Subcutaneous adipose tissue (tissue), 4 donors: ENCODE results near the gene LRRC7. TPM values are rescaled to one million over a fixed set of nuclear protein-coding genes. Genes with fewer than 3 reads are reported as not detected.

Source experiments
- total RNA-seq, 4 donors: library from RNA; depleted of rRNA; stranded (reverse); fragments of >200 nt; gene quantifications; one replicate each; pipeline ENCODE4 v1.1.0, GENCODE V29; 2016
- TF ChIP-seq, protein P1 (sequence below): fragments of 450-650 bp; IDR thresholded peaks from one replicate; pipeline ENCODE4 v1.5.1; 2016; ENCODE audit warnings: low read depth, mild to moderate bottlenecking, control low read depth, antibody characterized with exemption, moderate library complexity

Gene LRRC7
- total RNA-seq, 4 donors from 2014 or later = not detected

GRCh38 chr1:69691179-69691578 lies 123.5 kb downstream of the LRRC7 start:
- TF ChIP-seq, protein P1, sequence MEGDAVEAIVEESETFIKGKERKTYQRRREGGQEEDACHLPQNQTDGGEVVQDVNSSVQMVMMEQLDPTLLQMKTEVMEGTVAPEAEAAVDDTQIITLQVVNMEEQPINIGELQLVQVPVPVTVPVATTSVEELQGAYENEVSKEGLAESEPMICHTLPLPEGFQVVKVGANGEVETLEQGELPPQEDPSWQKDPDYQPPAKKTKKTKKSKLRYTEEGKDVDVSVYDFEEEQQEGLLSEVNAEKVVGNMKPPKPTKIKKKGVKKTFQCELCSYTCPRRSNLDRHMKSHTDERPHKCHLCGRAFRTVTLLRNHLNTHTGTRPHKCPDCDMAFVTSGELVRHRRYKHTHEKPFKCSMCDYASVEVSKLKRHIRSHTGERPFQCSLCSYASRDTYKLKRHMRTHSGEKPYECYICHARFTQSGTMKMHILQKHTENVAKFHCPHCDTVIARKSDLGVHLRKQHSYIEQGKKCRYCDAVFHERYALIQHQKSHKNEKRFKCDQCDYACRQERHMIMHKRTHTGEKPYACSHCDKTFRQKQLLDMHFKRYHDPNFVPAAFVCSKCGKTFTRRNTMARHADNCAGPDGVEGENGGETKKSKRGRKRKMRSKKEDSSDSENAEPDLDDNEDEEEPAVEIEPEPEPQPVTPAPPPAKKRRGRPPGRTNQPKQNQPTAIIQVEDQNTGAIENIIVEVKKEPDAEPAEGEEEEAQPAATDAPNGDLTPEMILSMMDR = no peak

GRCh38 chr1:69693921-69694675 lies 126.4 kb downstream of the LRRC7 start:
- TF ChIP-seq, protein P1 = no peak

- TF ChIP-seq, protein P1 = no peak
These were observed 129.6 kb downstream of the LRRC7 start for GRCh38 chr1:69697340-69697739.

- TF ChIP-seq, protein P1 = no peak
These were observed 133.0 kb downstream of the LRRC7 start for GRCh38 chr1:69700770-69701169.

DNA sequence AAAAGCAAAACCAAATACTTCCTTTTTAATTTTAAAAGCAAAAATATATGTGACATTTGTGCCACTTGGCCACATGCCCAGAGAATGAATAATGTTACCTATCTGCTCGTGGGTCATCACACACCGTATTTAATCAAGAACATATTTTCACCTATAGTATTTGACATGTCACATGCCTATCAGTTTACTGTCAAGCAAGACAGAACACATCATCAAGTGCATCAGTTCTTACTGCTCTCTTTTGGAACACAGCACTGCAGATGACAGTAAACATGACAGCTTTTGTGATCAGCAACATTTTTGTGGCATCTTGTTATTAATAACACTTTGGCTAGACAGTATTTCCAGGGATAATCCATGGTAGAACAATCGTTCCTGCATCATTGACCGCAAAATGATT lies 134.4 kb downstream of the LRRC7 start:
- TF ChIP-seq, protein P1 = no peak

DNA sequence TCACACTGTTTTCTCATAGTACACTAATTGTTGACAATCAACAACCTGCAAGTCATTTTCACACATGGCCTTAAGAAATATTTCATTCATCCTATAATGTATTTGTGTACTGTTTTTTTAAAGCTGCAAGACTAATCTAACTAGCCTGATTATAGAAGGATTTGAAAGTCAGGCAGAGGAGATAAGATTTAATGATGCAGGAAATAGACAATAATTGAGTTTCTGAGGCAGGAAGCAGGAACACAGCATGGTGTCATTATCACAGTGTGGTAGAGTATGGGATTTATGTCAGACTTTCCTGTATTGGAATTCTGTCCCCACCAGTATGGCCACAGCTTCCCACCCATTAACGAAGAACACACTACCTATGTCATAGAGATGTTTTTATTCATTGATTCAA lies 138.8 kb downstream of the LRRC7 start:
- TF ChIP-seq, protein P1 = no peak

GRCh38 chr1:69707103-69707502 lies 139.4 kb downstream of the LRRC7 start:
- TF ChIP-seq, protein P1 = no peak
